Progenitor cell of endocrine pancreas (in vitro differentiated cells): ENCODE data around the gene MELK. TPM values are rescaled to one million over a fixed set of nuclear protein-coding genes. Genes with fewer than 3 reads are reported as not detected.

Source experiments
- DNase-seq: peaks from one replicate; pipeline ENCODE4 v3.0.0; 2021; ENCODE audit warnings: low spot score; ENCODE audit not compliant: unreplicated experiment
- H3K27ac Mint-ChIP-seq: 2 replicates; pipeline ENCODE4 v1.8.0; 2021; ENCODE audit warnings: mild to moderate bottlenecking, moderate library complexity, mixed read lengths
- H3K27me3 Mint-ChIP-seq: 2 replicates; pipeline ENCODE4 v1.8.0; 2021; ENCODE audit warnings: mixed read lengths
- H3K36me3 Mint-ChIP-seq: 2 replicates; pipeline ENCODE4 v1.8.0; 2022; ENCODE audit warnings: mixed read lengths; ENCODE audit not compliant: insufficient read depth
- H3K4me1 Mint-ChIP-seq: 2 replicates; pipeline ENCODE4 v1.8.0; 2021; ENCODE audit warnings: low read depth, mixed read lengths
- H3K4me3 Mint-ChIP-seq: 2 replicates; pipeline ENCODE4 v1.8.0; 2021; ENCODE audit warnings: low read depth, mild to moderate bottlenecking, moderate library complexity, mixed read lengths
- H3K9me3 Mint-ChIP-seq: 2 replicates; pipeline ENCODE4 v1.8.0; 2021; ENCODE audit warnings: low read depth, mixed read lengths
- CTCF ChIP-seq: fragments of 200-600 bp; sonication (generic); IDR thresholded peaks from one replicate; pipeline ENCODE4 v1.5.0; 2021; ENCODE audit warnings: antibody characterized with exemption, mild to moderate bottlenecking; ENCODE audit not compliant: unreplicated experiment
- total RNA-seq: library from RNA; stranded (reverse); gene quantifications from 2 replicates; pipeline ENCODE4 v1.2.1, GENCODE V29; 2021

Gene MELK
- total RNA-seq, 1 donor from 2014 or later = 27.9 TPM

- no peak for DNase-seq
- Mint-ChIP-seq H3K27me3 (no peaks in the 10 kb centered on the region), H3K36me3 (peaks cover 13% of the 10 kb centered on the region), H3K4me3 (no peak overlapping the region), H3K4me1 (no peaks in the 10 kb centered on the region), H3K27ac (no peak overlapping the region), H3K9me3 (no peaks in the 10 kb centered on the region)
- peak; percentile 58 for TF ChIP-seq CTCF
Measured at GRCh38 chr9:36597412-36598178, 24.9 kb downstream of the MELK start.

GRCh38 chr9:36598273-36598672 lies 25.6 kb downstream of the MELK start:
- Mint-ChIP-seq H3K4me1 (no peaks in the 10 kb centered on the region), H3K9me3 (no peaks in the 10 kb centered on the region), H3K27ac (no peak overlapping the region), H3K27me3 (no peaks in the 10 kb centered on the region), H3K4me3 (no peak overlapping the region), H3K36me3 (peaks cover 13% of the 10 kb centered on the region)
- TF ChIP-seq CTCF = no peak
- no peak for DNase-seq

GRCh38 chr9:36603006-36603405 lies 30.3 kb downstream of the MELK start:
- no peaks in the 10 kb centered on the region for H3K9me3 Mint-ChIP-seq
- no peak overlapping the region for H3K4me3 Mint-ChIP-seq
- H3K27ac Mint-ChIP-seq = no peak overlapping the region
- peaks cover 10% of the 10 kb centered on the region for H3K36me3 Mint-ChIP-seq
- H3K27me3 Mint-ChIP-seq = no peaks in the 10 kb centered on the region
- no peak for TF ChIP-seq CTCF
- no peaks in the 10 kb centered on the region for H3K4me1 Mint-ChIP-seq
- no peak for DNase-seq

DNA sequence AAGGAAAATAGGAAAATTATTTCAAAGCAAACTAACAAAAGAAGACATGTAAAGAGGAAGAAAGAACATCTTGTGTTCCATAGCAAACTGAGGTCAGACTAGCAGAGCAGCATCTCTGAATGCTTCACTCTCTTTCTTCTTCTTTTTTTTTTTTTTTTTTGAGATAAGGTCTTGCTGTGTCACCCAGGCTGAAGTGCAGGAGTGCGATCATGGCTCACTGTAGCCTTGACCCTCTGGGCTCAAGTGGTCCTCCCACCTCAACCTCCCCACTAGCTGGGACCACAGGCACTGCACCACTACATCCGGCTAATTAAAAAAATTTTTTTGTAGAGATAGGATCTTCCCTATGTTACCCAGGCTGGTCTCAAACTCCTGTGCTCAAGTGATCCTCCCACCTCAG lies 36.6 kb downstream of the MELK start:
- TF ChIP-seq CTCF = no peak

GRCh38 chr9:36622121-36622520 lies 49.4 kb downstream of the MELK start:
- TF ChIP-seq CTCF = no peak
- no peaks in the 10 kb centered on the region for H3K4me1 Mint-ChIP-seq
- H3K4me3 Mint-ChIP-seq = no peak overlapping the region
- no peaks in the 10 kb centered on the region for H3K27me3 Mint-ChIP-seq
- no peak overlapping the region for H3K27ac Mint-ChIP-seq
- H3K36me3 Mint-ChIP-seq = no peaks in the 10 kb centered on the region
- no peaks in the 10 kb centered on the region for H3K9me3 Mint-ChIP-seq
- DNase-seq = no peak

More for the DNA sequence above, 36.6 kb downstream of the MELK start:
- H3K4me1 Mint-ChIP-seq = no peaks in the 10 kb centered on the region
- DNase-seq = no peak
- peaks cover 5% of the 10 kb centered on the region for H3K9me3 Mint-ChIP-seq
- no peak overlapping the region for H3K27ac Mint-ChIP-seq
- no peaks in the 10 kb centered on the region for H3K27me3 Mint-ChIP-seq
- H3K4me3 Mint-ChIP-seq = no peak overlapping the region
- H3K36me3 Mint-ChIP-seq = peaks cover 20% of the 10 kb centered on the region
